K562 (cell line): ENCODE results near the gene UBXN10. TPM values are rescaled to one million over a fixed set of nuclear protein-coding genes. Genes with fewer than 3 reads are reported as not detected.
A peak's percentile ranks its signal among the peaks of the same experiment; 100 is the strongest.

Experiments
- BHLHE40 ChIP-seq: IDR thresholded peaks from 2 replicates; pipeline ENCODE4 v1.6.1; 2011; ENCODE audit warnings: low read length, improper control_type of control experiment
- BRF1 ChIP-seq: IDR thresholded peaks from 3 replicates; pipeline ENCODE4 v1.6.1; 2011; ENCODE audit warnings: borderline replicate concordance, mild to moderate bottlenecking; ENCODE audit not compliant: insufficient read length; ENCODE audit errors: extremely low read depth
- CHD1 ChIP-seq: fragments of 200-600 bp; sonication (generic); IDR thresholded peaks from one replicate; pipeline ENCODE4 v1.6.1; 2012; ENCODE audit warnings: mild to moderate bottlenecking, moderate library complexity, low read length, inconsistent platforms
- COPS2 ChIP-seq: fragments of 450-650 bp; conservative IDR thresholded peaks from 2 replicates; pipeline ENCODE4 v1.6.1; 2016; ENCODE audit warnings: mild to moderate bottlenecking, moderate library complexity
- ETV1 ChIP-seq: fragments of 450-650 bp; conservative IDR thresholded peaks from 2 replicates; pipeline ENCODE4 v1.6.1; 2016; ENCODE audit warnings: missing genetic modification characterization, control low read depth, low read depth, missing compliant biosample characterization
- FOSL1 ChIP-seq: fragments of 200-800 bp; sonication (Bioruptor generic); conservative IDR thresholded peaks from 2 replicates; pipeline ENCODE4 v1.6.1; 2016; ENCODE audit warnings: missing genetic modification characterization, missing compliant biosample characterization
- KAT8 ChIP-seq: fragments of 450-650 bp; IDR thresholded peaks from 2 replicates; pipeline ENCODE4 v1.6.1; 2016; ENCODE audit warnings: low read depth, mild to moderate bottlenecking
- KLF16 ChIP-seq: IDR thresholded peaks from 2 replicates; pipeline ENCODE4 v1.6.1; 2016; ENCODE audit warnings: antibody characterized with exemption
- MEF2A ChIP-seq: IDR thresholded peaks from 2 replicates; pipeline ENCODE4 v1.6.1; 2011; ENCODE audit warnings: low read depth, mild to moderate bottlenecking, low read length, moderate library complexity; ENCODE audit not compliant: control insufficient read depth
- MEF2D ChIP-seq: conservative IDR thresholded peaks from 2 replicates; pipeline ENCODE4 v1.6.1; 2016; ENCODE audit warnings: low read depth, missing genetic modification characterization, missing compliant biosample characterization
- NBN ChIP-seq: fragments of 450-650 bp; IDR thresholded peaks from 2 replicates; pipeline ENCODE4 v1.6.1; 2016; ENCODE audit warnings: low read depth, mild to moderate bottlenecking
- PHF20 ChIP-seq: fragments of 450-650 bp; IDR thresholded peaks from 2 replicates; pipeline ENCODE4 v1.6.1; 2018; ENCODE audit not compliant: partially characterized antibody
- POLR2H ChIP-seq: IDR thresholded peaks from 2 replicates; pipeline ENCODE4 v1.6.1; 2016; ENCODE audit warnings: missing genetic modification characterization, low read depth, mild to moderate bottlenecking, control low read depth, missing compliant biosample characterization, moderate library complexity
- RAD21 ChIP-seq, 2 experiments: fragments of 250-450 bp in 1 of 2; fragments of 450-650 bp in 1 of 2; sonication (Bioruptor Pico) in 1 of 2; formaldehyde crosslinking in 1 of 2; IDR thresholded peaks in 1 of 2; conservative IDR thresholded peaks in 1 of 2; 2 replicates each; pipeline versions ENCODE4 v1.4.0 to v1.8.0; 2020 to 2022; ENCODE audit warnings: mild to moderate bottlenecking in 2 of 2, moderate library complexity in 1 of 2
- RFX5 ChIP-seq: IDR thresholded peaks from 2 replicates; pipeline ENCODE4 v1.6.1; 2011; ENCODE audit warnings: low read depth, mild to moderate bottlenecking, improper control_type of control experiment, low read length
- SMAD2 ChIP-seq: fragments of 150-350 bp; IDR thresholded peaks from 2 replicates; pipeline ENCODE4 v1.6.1; 2014; ENCODE audit warnings: low read depth, mild to moderate bottlenecking, low read length
- STAT5B ChIP-seq: fragments of 250-450 bp; sonication (Bioruptor Pico); IDR thresholded peaks from 2 replicates; pipeline ENCODE4 v1.8.0; 2021; ENCODE audit warnings: mild to moderate bottlenecking, inconsistent platforms
- TAF1 ChIP-seq: IDR thresholded peaks from 2 replicates; pipeline ENCODE4 v1.6.1; 2011; ENCODE audit warnings: mild to moderate bottlenecking, low read length, moderate library complexity; ENCODE audit not compliant: insufficient read depth, control insufficient read depth, severe bottlenecking; ENCODE audit errors: extremely low read depth
- TFAM ChIP-seq: fragments of 250-450 bp; sonication (Bioruptor Pico); conservative IDR thresholded peaks from 2 replicates; pipeline ENCODE4 v1.5.0; 2021; ENCODE audit warnings: mild to moderate bottlenecking, moderate library complexity
- THAP7 ChIP-seq: fragments of 250-450 bp; sonication (Bioruptor Pico); IDR thresholded peaks from 2 replicates; pipeline ENCODE4 v1.5.0; 2021
- TSHZ1 ChIP-seq: fragments of 250-450 bp; sonication (Bioruptor Pico); IDR thresholded peaks from 2 replicates; pipeline ENCODE4 v1.4.0; 2020; ENCODE audit warnings: mild to moderate bottlenecking, moderate library complexity
- ZBTB43 ChIP-seq: sonication (generic); formaldehyde crosslinking; IDR thresholded peaks from 2 replicates; pipeline ENCODE4 v1.8.0; 2023; ENCODE audit warnings: mild to moderate bottlenecking, missing genetic modification reagents
- ZFX ChIP-seq: sonication (generic); formaldehyde crosslinking; IDR thresholded peaks from 2 replicates; pipeline ENCODE4 v1.8.0; 2022; ENCODE audit warnings: mild to moderate bottlenecking, missing genetic modification reagents, moderate library complexity
- ZNF695 ChIP-seq: fragments of 450-650 bp; formaldehyde crosslinking; IDR thresholded peaks from 2 replicates; pipeline ENCODE4 v1.4.0; 2020; ENCODE audit warnings: mild to moderate bottlenecking, moderate library complexity
- polyA plus RNA-seq, 8 experiments: library from polyadenylated mRNA; depleted of rRNA in 4 of 8; stranded (reverse) in 5 of 8; unstranded in 3 of 8; fragments of >200 nt; fragmentation: Nextera tagmentation in 2 of 8; fragmentation: Illumina TruSeq in 1 of 8; extraction: Ambion mirVana in 2 of 8; extraction: Trizol in 1 of 8; gene quantifications; 2 replicates each; pipeline versions ENCODE4 v1.2.1 to v1.2.3, GENCODE V29; 2011 to 2014; ENCODE audit warnings: inconsistent platforms in 1 of 8, missing spikeins in 1 of 8
- total RNA-seq, 7 experiments: library from RNA; depleted of rRNA in 6 of 7; stranded (reverse); fragments of >200 nt in 6 of 7; fragmentation: Illumina TruSeq in 2 of 7; extraction: Trizol in 2 of 7; gene quantifications; 2 replicates each; pipeline versions ENCODE4 v1.2.1 to v1.2.3, GENCODE V29; 2011 to 2021; ENCODE audit warnings: low replicate concordance in 1 of 7

The UBXN10 gene
- total and polyA plus RNA-seq, 9 of the 15 experiments (the other 6 are each of a cell fraction or from before 2014, with no cell fraction given) = 10.7 to 17.7 (median 13.6) TPM

- TF ChIP-seq TSHZ1 (no peak), ZNF695 (CRISPR knock-in tag) (no peak), THAP7 (no peak), RAD21 (CRISPR knock-in tag; conservative IDR thresholded peaks at IDR 0.05 in 1 of 2, IDR thresholded peaks at IDR 0.05 in 1 of 2) (peak; percentile 63 to 89), BHLHE40 (no peak; the same call in 1 of the 2 replicates), MEF2A (0 out of 2 replicates have a peak, but pooled peaks have one; percentile 1), KAT8 (no peak), NBN (no peak), COPS2 (no peak), RFX5 (no peak), ZBTB43 (CRISPR knock-in tag) (no peak), BRF1 (no peak), ETV1 (tag) (0 out of 2 replicates have a peak, but pooled peaks have one; percentile 8), KLF16 (peak; percentile 42; the same call in 1 of the 2 replicates), CHD1 (no peak), TFAM (no peak), SMAD2 (no peak), MEF2D (0 out of 2 replicates have a peak, but pooled peaks have one; percentile 54), TAF1 (no peak), STAT5B (CRISPR knock-in tag) (no peak), PHF20 (no peak), FOSL1 (no peak; the same call in 1 of the 2 replicates), POLR2H (tag) (peak; percentile 65), ZFX (CRISPR knock-in tag) (no peak)
These were observed 9.0 kb downstream of the UBXN10 start (continued) for GRCh38 chr1:20194757-20195461.
